CD14-positive monocyte (primary cell): ENCODE data around the gene SLX9. TPM values are rescaled to one million over a fixed set of nuclear protein-coding genes. Genes with fewer than 3 reads are reported as not detected.

Source experiments
- DNase-seq, 3 donors: peaks; one replicate each; pipeline ENCODE4 v3.0.0-alpha.2; 2011 to 2022
- H2AFZ ChIP-seq: 2 replicates; pipeline ENCODE4 v1.6.0; 2012; ENCODE audit warnings: mild to moderate bottlenecking, low read depth, low read length, inconsistent platforms; ENCODE audit not compliant: insufficient read depth, poor library complexity, severe bottlenecking
- H3K27ac ChIP-seq, 2 donors: 1 replicate in 1 of 2; 2 replicates in 1 of 2; pipeline ENCODE4 v1.5.1; 2012 to 2013; ENCODE audit warnings: low read length in 2 of 2, control low read depth in 1 of 2, inconsistent platforms in 1 of 2, low read depth in 1 of 2, mild to moderate bottlenecking in 1 of 2
- H3K27me3 ChIP-seq, 2 donors: one replicate each; pipeline versions ENCODE4 v1.6.0 to v1.6.1; 2011 to 2013; ENCODE audit warnings: low read length in 2 of 2; ENCODE audit not compliant: control insufficient read depth in 2 of 2, insufficient read depth in 2 of 2
- H3K36me3 ChIP-seq, 2 donors: replicated peaks in 1 of 2; 1 replicate in 1 of 2; 2 replicates in 1 of 2; pipeline versions ENCODE4 v1.5.1 to v1.6.1; 2012 to 2013; ENCODE audit warnings: low read length in 2 of 2, control low read depth in 1 of 2, inconsistent platforms in 1 of 2, mild to moderate bottlenecking in 1 of 2; ENCODE audit not compliant: insufficient read depth in 2 of 2, control insufficient read depth in 1 of 2
- H3K4me1 ChIP-seq, 2 donors: 1 replicate in 1 of 2; 2 replicates in 1 of 2; pipeline versions ENCODE4 v1.5.1 to v1.6.1; 2012 to 2013; ENCODE audit warnings: low read length in 2 of 2, control low read depth in 1 of 2, inconsistent platforms in 1 of 2, mild to moderate bottlenecking in 1 of 2, moderate library complexity in 1 of 2; ENCODE audit not compliant: insufficient read depth in 2 of 2, control insufficient read depth in 1 of 2
- H3K4me2 ChIP-seq: replicated peaks from 2 replicates; pipeline ENCODE3; 2012; ENCODE audit warnings: low read length, moderate library complexity, mild to moderate bottlenecking; ENCODE audit not compliant: poor library complexity, severe bottlenecking; ENCODE audit errors: extremely low read depth
- H3K4me3 ChIP-seq, 3 experiments: fragments of 200-600 bp in 1 of 3; sonication (generic) in 1 of 3; replicated peaks in 1 of 3; 1 replicate in 2 of 3; 2 replicates in 1 of 3; pipeline ENCODE4 v1.5.1; 2011 to 2013; ENCODE audit warnings: low read length in 3 of 3, mild to moderate bottlenecking in 3 of 3, control low read depth in 2 of 3, low read depth in 2 of 3, inconsistent platforms in 1 of 3, moderate library complexity in 1 of 3
- H3K79me2 ChIP-seq: 2 replicates; pipeline ENCODE4 v1.6.0; 2012; ENCODE audit warnings: mild to moderate bottlenecking, control low read depth, inconsistent platforms, low read length, moderate library complexity; ENCODE audit not compliant: insufficient read depth
- H3K9ac ChIP-seq: 2 replicates; pipeline ENCODE4 v1.6.0; 2017; ENCODE audit warnings: low read length, mild to moderate bottlenecking; ENCODE audit not compliant: insufficient read depth, poor library complexity, severe bottlenecking
- H3K9me3 ChIP-seq, 2 donors: replicated peaks in 1 of 2; 1 replicate in 1 of 2; 2 replicates in 1 of 2; pipeline versions ENCODE4 v1.5.1 to v1.6.1; 2012 to 2013; ENCODE audit warnings: low read length in 2 of 2, control low read depth in 1 of 2; ENCODE audit not compliant: control insufficient read depth in 1 of 2, insufficient read depth in 1 of 2
- H4K20me1 ChIP-seq: 2 replicates; pipeline ENCODE4 v1.6.0; 2012; ENCODE audit warnings: mild to moderate bottlenecking, low read length, control low read depth, moderate library complexity; ENCODE audit not compliant: insufficient read depth
- H3K27ac Mint-ChIP-seq, 7 donors: one replicate each; pipeline ENCODE4 v1.8.0; 2020; ENCODE audit warnings: mild to moderate bottlenecking in 7 of 7, mixed read lengths in 7 of 7, moderate library complexity in 6 of 7, inconsistent platforms in 2 of 7
- H3K27me3 Mint-ChIP-seq, 3 donors: one replicate each; pipeline ENCODE4 v1.8.0; 2021 to 2022; ENCODE audit warnings: low read depth in 3 of 3, mild to moderate bottlenecking in 3 of 3, mixed read lengths in 3 of 3, moderate library complexity in 3 of 3, inconsistent platforms in 1 of 3
- H3K36me3 Mint-ChIP-seq, 2 donors: one replicate each; pipeline ENCODE4 v1.8.0; 2020; ENCODE audit warnings: mixed read lengths in 2 of 2, inconsistent platforms in 1 of 2, mild to moderate bottlenecking in 1 of 2
- H3K4me1 Mint-ChIP-seq: one replicate; pipeline ENCODE4 v1.8.0; 2020; ENCODE audit warnings: mild to moderate bottlenecking, mixed read lengths
- H3K4me3 Mint-ChIP-seq, 2 donors: one replicate each; pipeline ENCODE4 v1.8.0; 2020; ENCODE audit warnings: mild to moderate bottlenecking in 2 of 2, mixed read lengths in 2 of 2, moderate library complexity in 1 of 2
- H3K9me3 Mint-ChIP-seq, 7 donors: one replicate each; pipeline ENCODE4 v1.8.0; 2020 to 2022; ENCODE audit warnings: mixed read lengths in 7 of 7, mild to moderate bottlenecking in 6 of 7, moderate library complexity in 6 of 7, inconsistent platforms in 2 of 7
- WGBS: methylation state at CpG from one replicate; pipeline ENCODE4 v1.1.5; 2013; ENCODE audit warnings: missing lambda C conversion rate; ENCODE audit not compliant: insufficient coverage; 5-methylcytosine and 5-hydroxymethylcytosine counted together
- intact Hi-C, 2 donors: fragments of 100-400 bp; cut with micrococcal nuclease; formaldehyde crosslinking; loops; one replicate each; pipeline versions ENCODE4 v1.15.0 to v1.15.1; 2023
- polyA plus RNA-seq, 3 donors: library from polyadenylated mRNA; depleted of rRNA in 1 of 3; unstranded in 2 of 3; stranded (reverse) in 1 of 3; fragments of 300-500 nt in 2 of 3; fragments of >200 nt in 1 of 3; fragmentation: Illumina TruSeq in 2 of 3; gene quantifications; 1 replicate in 2 of 3; 2 replicates in 1 of 3; pipeline ENCODE4 v1.2.3, GENCODE V29; 2012 to 2021
- TF ChIP-seq, protein P1 (sequence below): fragments of 200-600 bp; IDR thresholded peaks from one replicate; pipeline ENCODE4 v1.8.0; 2022; ENCODE audit warnings: antibody characterized with exemption, mild to moderate bottlenecking

SLX9 gene
- polyA plus RNA-seq, 3 donors, result 7.5 to 9.0 (median 9.0) TPM

GRCh38 chr21:44893278-44893556 is 46.6 kb upstream of the SLX9 start:
- Histone ChIP-seq H4K20me1 (peaks cover 99% of the 10 kb centered on the region), H3K79me2 (peaks cover 79% of the 10 kb centered on the region), H3K27ac (peak overlapping the region; percentile 35 to 66), H3K36me3 (peaks cover 95 to 98% of the 10 kb centered on the region in 2 donors), H2AFZ (no peak overlapping the region), H3K9ac (no peak overlapping the region), H3K4me2 (no peak overlapping the region), H3K4me1 (peaks cover 14 to 37% of the 10 kb centered on the region in 2 donors), H3K27me3 (no peaks in the 10 kb centered on the region), H3K4me3 (no peak overlapping the region), H3K9me3 (no peaks in the 10 kb centered on the region)
- H3K4me1 Mint-ChIP-seq, result peaks cover 19% of the 10 kb centered on the region
- peak overlapping the region in 6 of 7 donors; percentile 4 to 83 (median 61) for H3K27ac Mint-ChIP-seq
- H3K9me3 Mint-ChIP-seq, result peaks cover 0 to 2% (median 0%) of the 10 kb centered on the region in 7 donors
- intact Hi-C loops, result no loop called here
- H3K4me3 Mint-ChIP-seq, result no peak overlapping the region
- no peaks in the 10 kb centered on the region for H3K27me3 Mint-ChIP-seq
- TF ChIP-seq, protein P1, sequence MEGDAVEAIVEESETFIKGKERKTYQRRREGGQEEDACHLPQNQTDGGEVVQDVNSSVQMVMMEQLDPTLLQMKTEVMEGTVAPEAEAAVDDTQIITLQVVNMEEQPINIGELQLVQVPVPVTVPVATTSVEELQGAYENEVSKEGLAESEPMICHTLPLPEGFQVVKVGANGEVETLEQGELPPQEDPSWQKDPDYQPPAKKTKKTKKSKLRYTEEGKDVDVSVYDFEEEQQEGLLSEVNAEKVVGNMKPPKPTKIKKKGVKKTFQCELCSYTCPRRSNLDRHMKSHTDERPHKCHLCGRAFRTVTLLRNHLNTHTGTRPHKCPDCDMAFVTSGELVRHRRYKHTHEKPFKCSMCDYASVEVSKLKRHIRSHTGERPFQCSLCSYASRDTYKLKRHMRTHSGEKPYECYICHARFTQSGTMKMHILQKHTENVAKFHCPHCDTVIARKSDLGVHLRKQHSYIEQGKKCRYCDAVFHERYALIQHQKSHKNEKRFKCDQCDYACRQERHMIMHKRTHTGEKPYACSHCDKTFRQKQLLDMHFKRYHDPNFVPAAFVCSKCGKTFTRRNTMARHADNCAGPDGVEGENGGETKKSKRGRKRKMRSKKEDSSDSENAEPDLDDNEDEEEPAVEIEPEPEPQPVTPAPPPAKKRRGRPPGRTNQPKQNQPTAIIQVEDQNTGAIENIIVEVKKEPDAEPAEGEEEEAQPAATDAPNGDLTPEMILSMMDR, result no peak
- H3K36me3 Mint-ChIP-seq, result peaks cover 61 to 95% of the 10 kb centered on the region in 2 donors
- 96% methylated on average over 7 of the region's 7 CpGs for WGBS
- DNase-seq, result no peak

- peaks cover 0 to 2% (median 0%) of the 10 kb centered on the region in 7 donors for H3K9me3 Mint-ChIP-seq
- WGBS, result 93% methylated on average over 13 of the region's 15 CpGs
- Histone ChIP-seq H3K36me3 (peaks cover 95 to 98% of the 10 kb centered on the region in 2 donors), H3K4me2 (no peak overlapping the region), H3K4me3 (no peak overlapping the region), H3K9me3 (no peaks in the 10 kb centered on the region), H3K4me1 (peaks cover 17 to 45% of the 10 kb centered on the region in 2 donors), H3K27ac (peak overlapping the region; percentile 21 to 66), H3K27me3 (no peaks in the 10 kb centered on the region), H3K9ac (no peak overlapping the region), H3K79me2 (peaks cover 85% of the 10 kb centered on the region), H2AFZ (no peak overlapping the region), H4K20me1 (peaks cover 99% of the 10 kb centered on the region)
- DNase-seq, result no peak
- intact Hi-C loops, result no loop called here
- TF ChIP-seq, protein P1, result no peak
- peaks cover 23% of the 10 kb centered on the region for H3K4me1 Mint-ChIP-seq
- peak overlapping the region; percentile 9 to 83 (median 65) for H3K27ac Mint-ChIP-seq
- H3K36me3 Mint-ChIP-seq, result peaks cover 63 to 98% of the 10 kb centered on the region in 2 donors
- H3K4me3 Mint-ChIP-seq, result no peak overlapping the region
- no peaks in the 10 kb centered on the region for H3K27me3 Mint-ChIP-seq
Observed at GRCh38 chr21:44893948-44894656, 45.7 kb upstream of the SLX9 start.
